Non-pigmented ciliary epithelial cell (primary cell): Measurements from ENCODE around the gene TMPRSS3.
"Not testable (repeated sequence)": the region's sequence is repeated elsewhere in the genome, so short reads cannot be mapped to it uniquely, and the experiment has no call there.

ENCODE experiments used
- DNase-seq: peaks from one replicate; pipeline ENCODE4 v3.0.0-alpha.2; 2010; ENCODE audit warnings: low read depth

Gene TMPRSS3

DNA sequence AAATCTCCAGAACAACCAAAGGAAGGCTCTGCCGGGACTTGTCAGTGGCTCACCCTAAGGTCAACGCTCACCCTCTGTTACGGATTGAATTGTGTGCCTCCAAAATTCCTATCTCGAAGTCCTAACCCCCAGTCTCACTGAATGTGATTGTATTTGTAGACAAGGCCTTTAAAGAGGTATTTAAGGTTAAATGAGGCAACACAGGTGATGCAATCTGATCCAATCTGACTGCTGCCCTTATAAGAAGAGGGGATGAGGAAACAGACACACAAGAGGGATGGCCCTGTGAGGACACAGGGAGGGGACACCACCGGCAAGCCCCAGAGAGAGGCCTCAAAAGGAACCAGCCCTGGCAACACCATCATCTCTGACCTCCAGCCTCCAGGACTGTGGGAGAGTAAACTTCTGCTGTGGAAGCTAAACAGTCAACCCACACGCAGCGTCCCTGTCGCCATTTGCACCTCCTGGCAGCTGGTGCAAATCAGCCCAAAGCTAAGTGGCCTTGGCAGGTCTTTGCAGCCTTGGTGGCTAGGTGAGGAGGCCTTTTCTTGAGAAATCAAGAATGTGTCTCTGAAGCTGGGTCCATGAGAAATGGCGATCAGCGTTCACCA, 32.1 kb upstream of the TMPRSS3 start:
- DNase-seq = no peak

- no peak for DNase-seq
Observed at GRCh38 chr21:42426876-42427480, 31.1 kb upstream of the TMPRSS3 start.

- no peak for DNase-seq
Observed at GRCh38 chr21:42426424-42426823, 30.6 kb upstream of the TMPRSS3 start.

DNA sequence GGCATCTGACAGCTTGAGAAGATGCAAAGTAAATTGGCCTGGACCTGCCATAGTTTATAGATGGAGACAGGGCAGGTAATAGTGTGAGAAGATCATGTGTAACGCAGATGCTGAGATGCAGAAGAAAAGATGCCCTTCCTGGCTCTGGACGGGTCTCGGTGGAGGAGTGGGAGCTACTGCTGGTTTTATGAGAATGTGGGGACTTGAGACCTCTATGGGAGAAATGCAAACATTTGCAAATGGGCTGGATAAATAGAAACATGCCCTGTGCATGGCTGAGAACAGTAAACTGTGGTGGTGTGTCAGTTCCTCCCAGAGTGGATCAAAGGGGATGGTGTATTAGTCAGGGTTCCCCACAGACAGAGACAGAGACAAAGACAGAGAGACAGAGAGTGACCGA, 29.7 kb upstream of the TMPRSS3 start:
- no peak for DNase-seq

GRCh38 chr21:42424914-42425541, 29.2 kb upstream of the TMPRSS3 start:
- no peak for DNase-seq

DNA sequence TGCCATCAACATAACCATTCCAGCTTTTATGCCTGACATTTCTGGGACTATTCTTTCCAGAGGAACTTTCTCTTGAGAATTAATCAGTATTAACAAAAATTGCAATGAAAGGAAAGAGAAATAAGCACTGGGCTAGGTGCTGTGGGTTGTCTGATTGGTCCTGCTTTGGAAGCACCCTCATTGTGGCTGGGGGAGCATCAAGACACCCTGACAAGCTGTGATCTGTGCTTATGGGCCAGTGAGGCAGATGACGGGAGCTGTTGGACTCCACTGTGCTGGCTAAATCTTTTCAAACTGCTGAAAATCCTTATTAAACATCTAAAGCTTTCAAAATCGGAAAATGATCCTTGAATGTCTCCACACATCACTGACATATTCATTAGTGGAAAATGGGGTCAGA, 27.8 kb upstream of the TMPRSS3 start:
- no peak for DNase-seq

DNA sequence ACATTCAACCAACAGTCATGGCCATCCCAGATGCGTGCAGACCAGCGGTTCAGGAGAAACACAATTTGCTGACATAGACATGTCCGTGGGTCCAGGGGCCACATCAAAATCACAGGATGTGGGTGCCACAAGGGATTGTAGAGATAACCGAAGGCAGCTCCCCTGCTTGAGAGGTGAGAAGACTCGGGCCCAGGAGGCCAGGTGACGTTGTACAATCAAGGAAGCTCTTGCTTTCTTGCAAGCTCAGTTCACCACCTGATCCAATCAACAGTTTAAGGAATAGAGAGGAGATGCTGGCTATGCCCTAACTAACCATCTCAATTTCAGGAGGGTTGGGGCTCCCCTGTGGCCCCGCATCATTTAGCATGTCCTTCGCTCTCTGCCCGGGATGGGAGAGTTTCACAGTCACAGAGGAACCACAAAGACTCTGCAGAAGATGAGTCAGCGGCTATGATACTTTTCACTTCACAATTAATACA, 27.4 kb upstream of the TMPRSS3 start:
- no peak for DNase-seq

DNA sequence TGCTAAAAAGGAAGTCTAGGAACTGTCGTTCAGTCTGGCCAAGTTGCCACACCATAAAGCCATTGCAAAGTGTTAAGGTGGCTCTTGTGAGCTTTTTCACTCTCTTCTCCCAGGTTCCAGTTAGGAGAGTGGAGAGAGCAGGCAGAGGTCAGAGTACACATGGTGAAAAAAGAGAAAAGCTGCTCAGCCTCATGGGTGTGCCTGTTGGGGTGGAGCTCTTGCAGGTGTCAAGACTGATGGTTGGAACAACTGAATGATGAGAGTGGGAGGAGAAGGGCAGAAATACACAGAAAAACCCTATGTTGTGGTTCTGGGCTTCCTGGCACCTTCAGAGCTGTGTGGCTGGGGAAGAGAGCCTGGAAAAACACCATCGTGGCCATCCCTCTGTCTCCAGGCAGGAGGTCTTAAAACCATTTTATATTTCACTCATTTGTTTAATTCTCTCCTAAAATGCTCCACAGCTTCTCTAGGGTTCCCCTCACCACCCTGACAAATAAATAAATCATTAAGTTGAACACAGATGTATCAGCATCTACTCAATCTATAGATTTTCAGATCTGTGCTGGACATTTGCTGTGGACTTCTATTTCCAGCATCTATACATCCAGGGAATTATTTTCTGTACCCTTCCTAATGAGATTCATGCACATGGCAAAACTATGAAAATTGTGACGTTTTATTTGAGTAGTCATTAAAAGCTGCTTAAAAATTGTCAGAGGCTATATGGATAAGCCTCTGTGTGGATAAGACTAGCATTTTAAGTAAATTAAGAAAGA, 25.4 kb upstream of the TMPRSS3 start:
- DNase-seq = no peak

GRCh38 chr21:42419845-42420244, 24.0 kb upstream of the TMPRSS3 start:
- DNase-seq = no peak

GRCh38 chr21:42418886-42419285, 23.0 kb upstream of the TMPRSS3 start:
- DNase-seq = no peak

DNA sequence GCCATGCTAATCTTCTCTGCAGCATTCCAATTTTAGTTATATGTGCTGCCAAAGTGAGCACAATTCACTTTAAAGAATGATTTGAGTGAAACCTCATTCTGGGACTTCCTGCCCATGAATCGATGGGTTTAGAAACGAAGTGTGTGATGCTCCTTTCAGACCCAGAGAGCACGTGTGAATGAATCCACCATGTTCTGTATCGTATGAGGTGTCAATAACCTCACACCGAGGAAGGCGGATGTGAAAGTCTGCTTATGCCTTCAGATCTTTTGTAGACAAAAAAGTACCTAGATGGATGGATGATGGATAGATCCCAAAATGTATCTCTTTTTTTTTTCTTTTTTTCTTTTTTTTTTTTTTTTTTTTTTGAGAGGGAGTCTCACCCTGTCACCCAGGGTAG, 21.7 kb upstream of the TMPRSS3 start:
- DNase-seq = no peak

DNA sequence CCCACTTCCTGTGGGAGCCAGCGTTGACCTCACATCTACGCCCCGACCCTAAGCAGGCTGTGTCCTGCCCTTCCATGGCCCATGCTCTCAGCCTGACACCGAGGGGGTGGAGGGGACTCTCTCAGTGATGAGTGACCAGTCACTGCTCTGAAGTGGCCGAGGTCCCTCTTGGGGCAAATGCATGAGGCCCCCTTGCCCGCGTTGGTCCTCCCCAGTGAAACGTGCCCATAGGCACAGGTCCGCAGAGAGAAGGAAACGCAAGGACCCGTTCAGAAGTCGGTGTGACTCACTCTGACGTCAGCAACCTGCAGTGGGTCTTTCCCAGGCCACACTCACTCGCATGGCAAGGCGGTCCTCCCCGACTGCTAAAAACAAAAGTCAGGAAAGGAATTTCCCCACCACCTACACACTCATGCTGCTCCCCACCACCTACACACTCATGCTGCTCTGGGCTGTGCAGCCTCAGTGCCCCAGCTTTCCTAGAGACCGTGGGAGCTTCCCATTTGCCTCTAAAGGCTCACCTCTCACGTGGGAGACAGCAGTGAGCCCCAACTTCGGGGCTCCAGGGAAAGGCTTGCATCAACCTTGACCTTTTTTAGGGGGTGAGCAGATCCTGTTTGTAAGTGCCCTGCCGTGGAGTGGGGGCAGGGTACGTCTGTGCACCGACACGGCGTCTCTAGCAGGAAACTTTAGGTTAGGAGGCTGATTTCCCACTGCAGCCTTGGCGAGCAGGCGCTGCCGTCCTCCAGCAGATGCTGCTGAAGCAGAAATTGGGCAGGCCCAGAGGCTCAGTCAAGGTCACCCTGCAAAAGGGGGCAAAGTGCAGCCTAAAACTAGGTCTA, 19.3 kb upstream of the TMPRSS3 start:
- peak; percentile 40 for DNase-seq

DNA sequence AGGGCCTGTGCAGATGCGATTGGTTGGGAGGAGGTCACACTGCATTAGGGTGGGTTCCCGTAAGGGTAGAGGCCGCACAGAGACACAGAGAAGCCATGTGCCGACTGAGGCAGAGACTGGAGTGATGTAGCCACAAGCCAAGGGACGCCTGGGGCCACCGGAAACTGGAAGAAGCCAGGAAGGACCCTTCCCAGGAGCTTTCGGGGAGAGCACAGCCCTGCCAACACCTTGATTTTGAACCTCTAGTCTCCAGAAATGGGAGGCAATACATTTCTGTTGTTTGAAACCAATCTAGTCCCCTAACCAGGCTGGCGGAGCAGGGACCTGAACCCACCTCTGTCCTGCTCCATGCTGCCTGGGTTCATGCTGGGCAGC, 18.7 kb upstream of the TMPRSS3 start:
- no peak for DNase-seq

DNA sequence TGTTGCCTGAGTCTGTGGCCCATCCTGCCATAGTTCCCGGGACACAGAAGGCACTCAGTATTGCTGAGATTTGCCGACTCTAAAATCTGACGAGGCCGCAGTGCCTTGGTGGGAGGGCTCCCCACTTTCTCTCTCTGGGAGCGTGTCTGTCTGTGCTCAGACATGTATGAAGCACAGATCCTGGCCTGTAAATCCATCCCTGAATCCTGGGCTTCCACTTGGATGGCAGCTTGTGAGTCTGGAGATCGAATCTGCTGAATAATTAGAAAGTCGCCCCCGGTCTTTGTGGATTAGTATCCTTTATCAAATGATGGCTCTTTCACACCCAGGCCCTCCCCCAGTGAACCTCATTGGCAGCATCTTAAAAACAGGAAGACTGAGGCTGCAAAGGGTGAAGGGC, 18.2 kb upstream of the TMPRSS3 start:
- no peak for DNase-seq

GRCh38 chr21:42413500-42413899, 17.6 kb upstream of the TMPRSS3 start:
- no peak for DNase-seq

DNA sequence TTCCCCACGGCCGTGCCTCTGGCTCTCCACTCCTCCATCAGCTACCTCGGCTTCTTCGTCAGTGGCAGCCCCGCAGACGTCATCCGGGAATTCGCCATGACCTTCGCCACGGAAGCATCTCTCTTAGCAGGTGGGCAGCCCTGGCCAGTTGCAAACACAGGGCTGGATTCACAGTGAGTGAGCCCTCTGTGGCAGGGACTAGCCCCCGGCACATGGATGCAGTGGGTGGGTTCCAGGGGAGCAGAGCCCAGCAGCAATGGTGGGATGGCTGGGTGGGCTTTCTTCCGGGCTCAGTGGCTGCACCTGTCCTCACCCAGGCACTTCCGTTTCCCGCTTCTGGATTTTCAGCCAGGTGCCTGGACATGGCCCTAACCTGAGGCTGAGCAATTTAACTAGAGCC, 17.2 kb upstream of the TMPRSS3 start:
- DNase-seq = no peak

GRCh38 chr21:42412636-42412933, 16.7 kb upstream of the TMPRSS3 start:
- no peak for DNase-seq

DNA sequence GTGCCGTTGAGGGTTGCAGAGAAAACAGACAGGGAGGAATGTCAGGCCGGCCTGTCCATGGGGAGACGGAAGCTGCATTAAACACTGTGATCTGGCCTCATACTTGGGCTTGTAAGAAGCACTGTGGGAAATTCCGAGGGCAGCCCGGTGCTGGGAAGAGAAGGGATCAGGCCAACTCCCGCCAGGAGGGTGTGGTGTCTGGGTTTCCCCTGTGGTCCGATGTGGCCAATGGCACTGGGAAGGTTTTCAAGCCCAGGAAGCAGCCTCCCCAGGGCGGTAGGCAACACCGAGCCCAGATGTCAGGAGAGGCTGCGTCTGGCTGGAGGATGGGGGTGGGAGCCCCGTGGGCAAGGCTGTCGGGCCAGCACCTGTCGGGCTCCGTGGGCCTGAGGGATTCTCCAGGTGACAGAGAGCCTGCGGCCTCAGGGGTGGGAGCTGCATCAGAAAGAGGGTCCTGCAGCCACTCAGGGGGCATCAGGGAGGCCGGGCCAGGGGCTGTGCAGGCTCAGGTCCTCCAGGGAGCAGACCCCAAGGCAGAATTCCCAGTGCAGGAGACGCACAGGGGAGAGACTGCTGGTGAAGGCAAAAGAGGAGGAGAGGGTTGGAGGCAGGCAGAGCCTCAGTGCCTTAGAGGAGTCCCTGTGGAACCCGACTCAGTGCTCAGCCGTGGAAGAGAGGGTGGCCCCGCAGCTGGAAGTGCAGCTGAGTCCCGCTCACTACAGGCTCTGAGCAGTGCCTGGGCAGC, 16.2 kb upstream of the TMPRSS3 start:
- no peak for DNase-seq

GRCh38 chr21:42411197-42411869, 15.5 kb upstream of the TMPRSS3 start:
- no peak for DNase-seq

DNA sequence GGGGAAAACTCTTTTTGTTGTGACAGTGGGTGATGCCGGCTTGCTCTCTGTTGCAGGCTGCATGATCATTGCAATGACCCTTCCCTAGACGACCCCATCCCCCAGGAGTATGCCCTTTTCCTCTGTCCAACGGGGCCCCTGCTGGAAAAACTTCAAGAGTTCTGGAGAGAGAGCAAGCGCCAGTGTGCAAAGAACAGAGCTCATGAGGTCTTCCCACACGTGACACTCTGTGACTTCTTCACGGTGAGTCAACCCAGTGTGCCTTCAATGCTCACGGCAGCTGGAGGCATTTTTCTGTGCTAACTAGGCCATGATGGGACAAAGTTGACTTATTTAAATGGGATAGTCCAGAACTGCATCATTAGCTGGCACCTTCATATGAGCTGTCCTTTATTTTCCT, 13.5 kb upstream of the TMPRSS3 start:
- no peak for DNase-seq

- DNase-seq = not testable (repeated sequence)
Observed at GRCh38 chr21:42408718-42409117, 12.9 kb upstream of the TMPRSS3 start.
